ENCODE results near the gene ATG10.
"Not testable (repeated sequence)": the region's sequence is repeated elsewhere in the genome, so short reads cannot be mapped to it uniquely, and the experiment has no call there.

Gene ATG10

DNA sequence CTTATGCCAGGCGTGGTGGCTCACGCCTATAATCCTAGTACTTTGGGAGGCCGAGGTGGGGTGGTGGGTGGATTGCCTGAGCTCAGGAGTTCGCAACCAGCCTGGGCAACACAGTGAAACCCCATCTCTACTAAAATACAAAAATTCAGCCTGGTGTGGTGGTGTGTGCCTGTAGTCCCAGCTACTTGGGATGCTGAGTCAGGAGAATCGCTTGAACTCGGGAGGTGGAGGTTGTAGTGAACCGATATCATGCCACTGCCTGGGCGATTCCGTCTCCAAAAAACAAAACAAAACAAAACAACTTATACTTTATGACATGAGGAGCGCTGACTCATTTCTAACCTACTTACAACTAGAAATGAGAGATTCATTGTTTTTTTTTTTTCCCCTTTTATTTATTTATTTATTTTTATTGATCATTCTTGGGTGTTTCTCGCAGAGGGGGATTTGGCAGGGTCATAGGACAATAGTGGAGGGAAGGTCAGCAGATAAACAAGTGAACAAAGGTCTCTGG, 10.4 kb downstream of the ATG10 start:
- DNase-seq (ENCODE audit: low read depth in 2 of 2): not testable (repeated sequence)

DNA sequence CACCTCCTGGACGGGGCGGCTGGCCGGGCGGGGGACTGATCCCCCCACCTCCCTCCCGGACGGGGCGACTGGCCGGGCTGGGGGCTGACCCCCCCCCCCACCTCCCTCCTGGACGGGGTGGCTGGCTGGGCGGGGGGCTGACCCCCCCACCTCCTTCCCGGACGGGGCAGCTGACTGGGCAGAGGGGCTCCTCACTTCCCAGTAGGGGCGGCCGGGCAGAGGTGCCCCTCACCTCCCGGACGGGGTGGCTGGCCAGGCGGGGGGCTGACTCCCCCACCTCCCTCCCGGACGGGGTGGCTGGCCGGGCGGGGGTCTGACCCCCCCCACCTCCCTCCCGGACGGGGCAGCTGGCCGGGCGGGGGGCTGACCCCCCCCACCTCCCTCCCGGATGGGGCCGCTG, 11.3 kb downstream of the ATG10 start:
- not testable (repeated sequence) for DNase-seq (ENCODE audit: low read depth in 2 of 2)

GRCh38 chr5:81983563-81983962, 11.7 kb downstream of the ATG10 start:
- DNase-seq (ENCODE audit: low read depth in 2 of 2): not testable (repeated sequence)

DNA sequence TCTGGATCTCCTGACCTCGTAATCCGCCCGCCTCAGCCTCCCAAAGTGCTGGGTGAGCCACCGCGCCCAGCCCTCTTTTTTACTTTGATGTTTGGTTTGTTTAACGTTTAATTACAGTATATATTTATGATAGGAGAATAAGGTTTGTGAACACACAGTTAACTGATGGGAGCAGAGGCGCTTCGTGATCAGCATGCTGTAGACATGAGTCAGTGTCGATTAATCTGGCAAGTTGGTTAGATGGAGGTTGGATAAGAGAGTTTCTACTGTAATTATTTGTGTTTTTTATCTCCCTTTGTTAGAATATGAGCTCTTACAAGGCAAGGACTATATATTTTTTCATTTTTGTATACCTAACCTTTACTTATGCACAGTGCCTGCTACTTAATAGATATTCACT, 14.3 kb downstream of the ATG10 start:
- DNase-seq (ENCODE audit: low read depth in 2 of 2): no peak

DNA sequence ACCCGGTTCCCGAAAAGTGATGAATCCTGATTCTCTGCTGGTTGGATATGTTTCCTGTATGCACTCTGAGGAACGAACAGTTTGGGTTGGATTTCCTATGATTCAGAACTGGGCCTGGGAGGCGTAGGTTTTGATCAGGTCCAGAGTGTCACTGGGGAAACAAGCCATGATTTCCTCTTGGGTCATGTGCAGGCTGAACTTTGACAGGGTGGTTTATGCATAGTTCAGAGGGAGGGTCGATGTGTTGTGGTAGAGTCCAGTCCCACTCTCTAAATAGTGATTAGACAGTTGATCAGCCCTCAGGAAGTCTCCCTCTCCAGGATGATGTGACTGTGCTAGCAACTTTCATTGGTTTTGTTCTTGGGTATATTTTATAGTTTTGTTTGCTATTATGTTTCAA, 17.4 kb downstream of the ATG10 start:
- no peak for DNase-seq (ENCODE audit: low read depth in 2 of 2)

DNA sequence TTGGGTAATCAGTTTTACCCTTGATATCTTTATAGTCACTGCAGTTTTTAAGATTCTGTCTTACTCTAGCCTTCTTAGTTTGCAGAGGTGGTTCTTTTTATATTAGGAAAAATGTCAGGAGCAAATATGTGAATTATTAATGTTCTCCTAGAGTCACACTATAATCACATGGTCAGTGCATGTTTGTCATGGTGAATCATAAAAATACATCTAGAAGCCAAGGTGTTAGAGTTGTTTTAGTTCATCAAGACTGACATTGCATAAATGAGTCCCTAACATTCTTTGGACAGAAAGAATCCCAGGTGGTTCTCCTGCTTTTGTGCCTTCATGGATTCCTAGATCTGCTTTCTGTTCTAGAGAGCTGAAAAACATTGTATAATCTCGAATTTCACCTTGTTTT, 22.9 kb downstream of the ATG10 start:
- no peak for DNase-seq (ENCODE audit: low read depth in 2 of 2)

GRCh38 chr5:81995407-81995806, 23.6 kb downstream of the ATG10 start:
- no peak for DNase-seq (ENCODE audit: low read depth in 2 of 2)

- DNase-seq (ENCODE audit: low read depth in 2 of 2): no peak
Observed at GRCh38 chr5:82004511-82004910, 32.7 kb downstream of the ATG10 start.

DNA sequence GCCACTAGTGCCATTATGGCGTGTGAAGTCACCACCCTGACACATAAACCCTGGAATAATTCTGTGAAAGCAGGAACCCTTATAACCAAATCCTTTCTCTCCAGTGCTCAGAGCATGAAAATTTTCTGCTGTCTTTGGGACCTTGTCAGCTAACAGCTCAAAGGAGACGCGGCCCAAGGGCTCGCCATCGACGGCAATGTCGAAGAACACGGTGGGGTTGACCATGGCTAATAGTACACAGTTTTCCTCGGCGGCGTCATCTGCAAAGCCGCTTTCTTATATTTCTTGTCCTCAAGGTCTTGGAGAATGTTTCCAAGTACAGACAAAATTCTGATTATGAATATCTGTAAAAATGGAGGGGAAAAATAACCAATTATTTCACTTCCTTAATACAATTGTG, 38.0 kb downstream of the ATG10 start:
- not testable (repeated sequence) for DNase-seq (ENCODE audit: low read depth in 2 of 2)

- DNase-seq (ENCODE audit: low read depth in 2 of 2): no peak
Observed at GRCh38 chr5:82010696-82011095, 38.9 kb downstream of the ATG10 start.

DNA sequence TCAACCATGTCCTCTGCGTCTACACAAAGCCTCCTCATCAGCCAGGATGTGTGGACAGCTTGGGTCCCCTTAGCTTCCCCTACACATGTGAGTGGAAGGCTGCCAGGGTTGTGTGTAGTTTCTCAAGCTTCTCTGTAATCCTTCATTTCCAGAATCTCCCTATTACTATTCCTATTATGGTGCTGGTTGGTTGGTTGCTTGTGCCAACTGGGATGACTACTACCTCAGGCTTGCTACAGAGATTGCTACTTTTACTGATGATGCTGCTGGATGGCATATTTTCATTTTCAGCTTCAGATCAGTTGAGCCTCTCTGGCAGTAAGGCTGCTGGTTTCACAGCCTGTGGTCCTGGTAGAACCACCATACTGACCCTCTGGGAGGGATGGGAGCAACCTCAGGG, 39.9 kb downstream of the ATG10 start:
- no peak for DNase-seq (ENCODE audit: low read depth in 2 of 2)

- DNase-seq (ENCODE audit: low read depth in 2 of 2): not testable (repeated sequence)
Observed at GRCh38 chr5:82014644-82015043, 42.8 kb downstream of the ATG10 start.

- no peak for DNase-seq (ENCODE audit: low read depth in 2 of 2)
Observed at GRCh38 chr5:82018462-82018861, 46.6 kb downstream of the ATG10 start.

- DNase-seq (ENCODE audit: low read depth in 2 of 2): no peak
Observed at GRCh38 chr5:82019342-82020138, 47.7 kb downstream of the ATG10 start.

GRCh38 chr5:82022499-82022898, 50.7 kb downstream of the ATG10 start:
- no peak for DNase-seq (ENCODE audit: low read depth in 2 of 2)

DNA sequence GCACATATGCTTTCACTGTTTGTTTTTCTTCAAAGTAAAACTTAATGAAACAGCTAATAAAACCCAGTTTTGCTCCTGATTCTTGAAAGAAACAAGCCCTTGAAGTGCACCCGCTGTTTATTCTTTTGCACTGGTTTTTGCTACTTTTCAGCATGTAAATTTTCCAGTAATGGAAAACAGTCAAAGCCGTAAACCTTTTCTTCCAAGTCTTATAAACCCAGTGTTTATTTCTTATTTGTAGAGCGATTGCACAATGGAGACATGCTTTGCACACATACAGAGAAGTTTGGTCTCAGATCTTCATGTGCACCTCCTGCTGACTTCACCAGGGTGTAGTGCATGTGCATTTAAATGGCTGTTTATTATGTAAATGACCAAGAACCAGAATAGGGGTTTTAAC, 51.8 kb downstream of the ATG10 start:
- DNase-seq (ENCODE audit: low read depth in 2 of 2): no peak

DNA sequence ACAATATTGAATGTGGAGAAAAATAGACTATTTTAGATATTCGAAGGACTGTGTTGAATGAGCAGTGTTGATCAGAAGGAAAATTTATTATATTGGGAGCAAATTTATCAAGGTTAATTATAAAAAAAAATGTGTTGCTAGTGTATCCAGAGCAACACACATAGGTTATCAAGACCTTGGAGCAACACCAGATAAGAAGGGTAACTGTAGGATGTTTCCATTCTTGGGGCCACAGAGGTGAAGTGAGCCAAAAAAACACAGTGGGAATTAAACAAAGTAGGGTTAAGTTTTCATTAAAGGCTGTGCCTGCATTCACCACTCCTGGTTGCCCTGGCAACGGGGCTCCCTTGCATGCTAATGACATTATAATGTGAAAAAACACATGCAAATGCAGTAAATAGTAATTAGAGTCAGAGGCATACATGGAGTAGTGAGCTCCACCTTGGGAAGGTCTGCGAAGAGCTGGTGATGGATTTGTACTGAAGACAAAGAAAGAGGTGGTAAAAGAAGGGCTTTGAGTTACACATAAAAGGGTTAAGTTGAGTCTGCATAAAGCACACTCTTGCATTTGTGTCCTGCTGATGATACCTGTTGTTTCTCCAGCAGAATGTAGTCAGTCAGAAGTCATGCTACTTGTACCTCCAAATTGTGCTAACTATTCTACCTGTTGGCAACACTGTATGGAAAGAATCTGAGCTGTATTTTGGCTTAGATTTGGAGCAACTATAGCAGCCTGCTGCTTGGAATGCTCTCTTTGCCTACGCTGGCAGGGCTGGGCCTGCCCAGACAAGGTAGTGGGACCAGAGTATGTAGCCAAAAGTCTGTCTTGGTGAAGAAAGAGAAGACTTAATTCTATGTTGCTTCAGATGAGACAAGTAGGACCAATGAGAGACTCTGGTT, 59.6 kb downstream of the ATG10 start:
- no peak for DNase-seq (ENCODE audit: low read depth in 2 of 2)

DNA sequence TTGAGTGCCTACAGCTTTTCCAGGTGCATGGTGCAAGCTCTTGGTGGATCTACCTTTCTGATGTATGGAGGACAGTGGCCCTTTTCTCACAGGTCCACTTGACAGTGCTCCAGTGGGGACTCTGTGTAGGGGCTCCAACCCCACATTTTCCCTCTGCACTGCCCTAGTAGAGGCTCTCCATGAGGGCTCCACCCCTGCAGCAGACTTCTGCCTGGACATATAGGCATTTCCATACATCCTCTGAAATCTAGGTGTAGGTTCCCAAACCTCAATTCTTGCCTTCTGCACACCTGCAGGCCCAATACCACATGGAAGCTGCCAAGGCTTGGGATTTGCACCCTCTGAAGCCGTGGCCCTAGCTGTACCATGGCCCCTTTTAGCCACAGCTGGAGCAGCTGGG, 71.1 kb downstream of the ATG10 start:
- not testable (repeated sequence) for DNase-seq (ENCODE audit: low read depth in 2 of 2)

DNA sequence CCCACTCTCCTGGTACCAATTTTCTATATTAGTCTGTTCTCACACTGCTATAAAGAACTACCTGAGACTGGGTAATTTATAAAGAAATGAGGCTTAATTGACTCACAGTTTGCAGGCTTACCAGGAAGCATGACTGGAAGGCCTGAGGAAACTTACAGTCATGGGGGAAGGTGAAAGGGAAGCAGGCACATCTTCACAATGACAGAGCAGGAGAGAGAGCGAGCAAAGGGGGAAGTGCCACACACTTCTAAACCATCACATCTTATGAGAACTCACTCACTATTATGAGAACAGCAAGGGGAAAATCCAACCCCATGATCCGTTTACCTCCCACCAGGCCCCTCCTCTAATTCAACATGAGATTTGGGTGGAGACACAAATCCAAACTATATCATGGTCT, 72.2 kb downstream of the ATG10 start:
- DNase-seq (ENCODE audit: low read depth in 2 of 2): no peak

DNA sequence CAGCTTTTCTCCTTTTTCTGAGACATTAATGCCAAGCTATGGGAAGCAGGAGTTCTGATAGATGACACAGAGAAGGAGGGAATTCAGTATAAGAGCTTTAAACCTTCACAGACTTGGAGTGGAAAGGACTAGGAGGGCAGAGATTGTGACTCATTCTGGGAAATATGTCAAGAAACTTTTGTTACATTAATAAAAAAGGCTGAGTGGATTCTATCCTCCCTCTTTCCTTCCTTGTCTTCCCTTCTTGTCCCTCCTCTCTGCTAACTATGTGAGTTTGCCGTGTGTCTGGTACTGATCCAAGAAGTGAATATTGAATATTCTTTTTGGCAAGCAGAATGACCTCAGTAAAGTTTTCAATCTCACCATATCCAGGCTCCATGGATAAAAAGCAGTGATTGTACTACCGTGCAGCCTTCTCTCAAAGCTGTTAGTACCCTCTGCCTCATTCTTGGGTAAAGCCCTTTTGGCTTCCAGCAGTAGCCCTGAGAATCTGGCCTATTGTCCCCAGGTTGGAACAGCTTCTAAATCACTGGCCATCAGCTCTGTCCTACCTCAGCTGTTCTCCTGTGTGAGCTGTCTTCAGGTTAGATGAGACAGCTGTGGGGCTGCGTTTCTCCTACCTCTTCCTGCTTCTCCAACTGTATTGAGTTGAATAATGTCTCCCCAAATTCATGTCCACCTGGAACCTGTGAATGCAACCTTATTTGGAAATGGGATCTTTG, 73.9 kb downstream of the ATG10 start:
- DNase-seq (ENCODE audit: low read depth in 2 of 2): no peak

DNA sequence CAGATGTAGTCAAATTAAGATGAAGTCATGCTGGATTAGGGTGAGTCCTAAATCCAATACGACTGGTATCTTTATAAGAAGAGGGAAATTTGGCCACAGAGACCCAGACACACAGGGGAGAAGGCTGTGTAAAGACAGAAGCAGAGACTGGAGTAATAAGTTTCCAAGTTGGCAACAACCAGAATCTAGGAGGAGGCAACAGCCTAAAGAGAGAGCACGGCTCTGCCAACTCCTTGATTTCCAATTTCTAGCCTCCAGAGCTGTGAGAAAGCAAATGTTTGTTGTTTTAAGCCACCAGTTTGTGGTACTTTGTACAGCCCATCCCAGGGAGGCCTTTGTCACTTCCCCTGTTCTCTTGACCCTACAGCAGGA, 74.4 kb downstream of the ATG10 start:
- DNase-seq (ENCODE audit: low read depth in 2 of 2): no peak

- no peak for DNase-seq (ENCODE audit: low read depth in 2 of 2)
Observed at GRCh38 chr5:82050955-82051354, 79.1 kb downstream of the ATG10 start.

Data from stimulated activated CD4-positive, alpha-beta T cell treated with anti-CD3 and anti-CD28 coated beads, Interleukin-1b, Interleukin-23, amount 100 ng/mL, for 1 hour (primary cell).